Bronchial smooth muscle cell (primary cell): ENCODE data around the gene TNRC6B. TPM values are rescaled to one million over a fixed set of nuclear protein-coding genes. Genes with fewer than 3 reads are reported as not detected.

ENCODE experiments used
- total RNA-seq: library from RNA; depleted of rRNA; stranded (reverse); fragments of >200 nt; gene quantifications from 2 replicates; pipeline ENCODE4 v1.2.1, GENCODE V29; 2014

TNRC6B gene
- 15.5 and 16.4 TPM in 2 replicates for total RNA-seq

DNA sequence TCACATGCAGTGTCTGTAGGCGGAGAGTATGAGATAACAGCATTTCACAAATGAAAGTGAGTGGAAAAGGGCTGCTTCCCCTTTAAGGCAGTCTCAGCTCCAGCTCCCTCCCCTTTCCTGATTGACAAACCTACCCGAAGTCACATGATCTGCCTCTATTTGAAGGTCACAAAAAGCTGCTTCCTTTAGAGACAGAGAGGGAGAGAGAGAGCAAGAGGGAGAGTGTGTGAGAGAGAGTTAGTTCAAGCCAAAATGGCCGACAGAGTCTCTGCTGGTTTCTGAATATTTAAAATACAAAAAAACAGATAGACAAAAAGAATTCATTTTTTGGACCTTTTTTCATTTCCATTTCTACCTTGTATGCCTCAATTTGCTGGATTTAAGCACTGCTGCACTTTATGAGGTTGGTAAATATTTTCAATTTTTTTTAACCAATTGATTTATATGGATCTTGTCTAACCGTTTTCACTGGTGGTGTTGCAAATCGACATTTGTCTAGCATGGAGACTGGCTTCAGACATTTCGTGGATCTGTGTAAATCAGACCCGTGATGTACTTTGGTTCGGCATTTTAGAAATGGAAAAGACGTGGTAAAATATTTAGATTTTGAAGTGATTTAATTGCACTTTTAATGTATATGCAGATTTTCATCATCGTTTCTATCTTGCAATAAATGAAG, at the start of gene TNRC6B:
TNRC6B (plus strand) TSS at position 188 of the 679 bp plus-strand sequence; CDS start at position 399, 211 bp downstream.

GRCh38 chr22:40346185-40347118, 168.7 kb downstream of the TNRC6B start, which contains the start of gene ADSL:
Gene ADSL (plus strand): TSS chr22:40346500. CDS start chr22:40346559, 59 bp downstream.

Other genes with a start within 250 kb of the TNRC6B start
- gene TMA7B, start 217.5 kb upstream of the TNRC6B start, total RNA-seq: not detected in 2 replicates
- gene FAM83F, start 183.0 kb upstream of the TNRC6B start, total RNA-seq: under 0.01 TPM in 1 of 2 replicates, not detected in the other
- 96.9 and 109 TPM in 2 replicates for gene ADSL, start 168.6 kb downstream of the TNRC6B start, total RNA-seq
- gene SGSM3, start 192.7 kb downstream of the TNRC6B start, total RNA-seq: 30.4 and 36.7 TPM in 2 replicates